ENCODE measurements around the gene NAPSA. TPM values are rescaled to one million over a fixed set of nuclear protein-coding genes. Genes with fewer than 3 reads are reported as not detected.

Gene NAPSA
- total and polyA plus RNA-seq, 9 of the 15 experiments (the other 6 are each of a cell fraction or from before 2014, with no cell fraction given): 0.25 to 1.9 (median 0.69) TPM

DNA sequence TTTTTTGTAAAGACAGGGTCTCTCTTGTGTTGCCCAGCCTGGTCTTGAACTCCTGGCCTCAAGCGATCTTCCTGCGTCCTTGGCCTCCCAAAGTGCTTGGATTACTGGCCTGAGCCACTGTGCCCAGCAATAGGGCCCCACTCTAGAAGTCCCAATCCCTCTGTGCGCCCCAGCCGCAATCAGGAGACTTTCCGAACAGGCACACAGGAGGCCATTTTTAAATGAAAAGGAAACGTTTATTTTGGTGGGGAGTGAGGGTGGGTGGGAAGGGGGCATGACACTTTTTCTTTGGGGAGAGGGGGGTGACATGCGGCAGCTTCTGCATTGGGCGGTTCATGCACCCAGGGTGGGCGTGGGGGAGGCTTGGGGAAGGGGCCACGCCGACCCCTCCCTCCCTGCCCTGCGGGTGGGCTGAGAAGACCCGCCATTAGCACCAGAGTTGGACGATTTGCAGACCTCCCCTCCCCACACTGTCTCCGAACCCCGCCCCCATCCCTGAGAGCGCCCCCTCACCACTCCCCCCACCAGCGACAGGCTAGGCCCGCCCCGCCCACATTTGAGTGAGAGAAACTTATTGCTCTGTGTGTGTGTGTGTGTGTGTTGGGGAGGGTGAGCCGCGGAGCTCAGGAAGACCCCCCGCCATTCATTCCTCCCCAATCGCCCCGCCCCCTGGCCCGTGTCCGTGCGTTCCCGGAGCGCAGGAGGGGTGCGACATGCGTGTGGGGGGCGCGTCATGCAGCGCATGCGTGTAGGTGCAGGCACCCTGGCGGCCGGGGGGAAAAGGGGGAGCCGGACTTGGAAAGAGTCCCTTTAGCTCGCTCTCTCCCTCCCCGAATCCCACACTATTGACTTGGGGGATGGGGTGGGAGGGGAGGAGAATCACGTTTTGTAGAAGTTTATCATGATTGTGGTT lies 53.5 kb downstream of the NAPSA start (continued):
- no peak for TF ChIP-seq ZNF253 (CRISPR knock-in tag; conservative IDR thresholded peaks at IDR 0.05)
- TF ChIP-seq CCAR2 (IDR thresholded peaks at IDR 0.05; ENCODE audit: low read depth, low read length): no peak
- no peak for TF ChIP-seq SAFB2 (IDR thresholded peaks at IDR 0.05; ENCODE audit: borderline replicate concordance, low read depth, low read length, severe bottlenecking)
- TF ChIP-seq MXI1 (IDR thresholded peaks at IDR 0.05; ENCODE audit: low read depth, low read length): 0 out of 2 replicates have a peak, but pooled peaks have one; percentile 9
- TF ChIP-seq KHSRP (IDR thresholded peaks at IDR 0.05): no peak
- TF ChIP-seq MAFG (tag; conservative IDR thresholded peaks at IDR 0.05): no peak
- TF ChIP-seq, protein P1, sequence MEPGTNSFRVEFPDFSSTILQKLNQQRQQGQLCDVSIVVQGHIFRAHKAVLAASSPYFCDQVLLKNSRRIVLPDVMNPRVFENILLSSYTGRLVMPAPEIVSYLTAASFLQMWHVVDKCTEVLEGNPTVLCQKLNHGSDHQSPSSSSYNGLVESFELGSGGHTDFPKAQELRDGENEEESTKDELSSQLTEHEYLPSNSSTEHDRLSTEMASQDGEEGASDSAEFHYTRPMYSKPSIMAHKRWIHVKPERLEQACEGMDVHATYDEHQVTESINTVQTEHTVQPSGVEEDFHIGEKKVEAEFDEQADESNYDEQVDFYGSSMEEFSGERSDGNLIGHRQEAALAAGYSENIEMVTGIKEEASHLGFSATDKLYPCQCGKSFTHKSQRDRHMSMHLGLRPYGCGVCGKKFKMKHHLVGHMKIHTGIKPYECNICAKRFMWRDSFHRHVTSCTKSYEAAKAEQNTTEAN (CRISPR knock-in tag; IDR thresholded peaks at IDR 0.05): no peak
- no peak for TF ChIP-seq ZNF311 (CRISPR knock-in tag; IDR thresholded peaks at IDR 0.05)
- TF ChIP-seq SREBF1 (IDR thresholded peaks at IDR 0.05; ENCODE audit: borderline replicate concordance, low read depth, low read length): no peak
- no peak for TF ChIP-seq GTF2E2 (tag; IDR thresholded peaks at IDR 0.05)
- no peak for TF ChIP-seq POU5F1 (IDR thresholded peaks at IDR 0.05; ENCODE audit: borderline replicate concordance, low read depth, low read length, partially characterized antibody)
- no peak for TF ChIP-seq ZNF24 (IDR thresholded peaks at IDR 0.05)
- TF ChIP-seq HOXB6 (CRISPR knock-in tag; IDR thresholded peaks at IDR 0.05; ENCODE audit: borderline replicate concordance): no peak
- TF ChIP-seq ZHX1 (conservative IDR thresholded peaks at IDR 0.05; ENCODE audit: low read length): no peak
- no peak for TF ChIP-seq CBX8 (IDR thresholded peaks at IDR 0.05; ENCODE audit: borderline replicate concordance, extremely low read depth, low read depth, low read length, poor library complexity, severe bottlenecking)
- TF ChIP-seq EP300 (IDR thresholded peaks at IDR 0.05; ENCODE audit: low read length): no peak
- TF ChIP-seq HBP1 (CRISPR knock-in tag; IDR thresholded peaks at IDR 0.05): no peak
- TF ChIP-seq HDAC1 (IDR thresholded peaks at IDR 0.05): 0 out of 4 replicates have a peak, but pooled peaks of 1 of the 2 experiments have one; percentile 31
- TF ChIP-seq ZNF354B (CRISPR knock-in tag; IDR thresholded peaks at IDR 0.05): no peak
- TF ChIP-seq GATA2 (CRISPR knock-in tag; IDR thresholded peaks at IDR 0.05): no peak
- TF ChIP-seq ZNF551 (CRISPR knock-in tag; IDR thresholded peaks at IDR 0.05): no peak
- TF ChIP-seq STAT5A (IDR thresholded peaks at IDR 0.05; ENCODE audit: borderline replicate concordance, low read length): no peak
- peak; percentile 16; the same call in 1 of the 2 replicates for TF ChIP-seq SUPT5H (IDR thresholded peaks at IDR 0.05)
- TF ChIP-seq ZNF561 (CRISPR knock-in tag; conservative IDR thresholded peaks at IDR 0.05): no peak

Measured in K562 (cell line).